DMS153 (cell line): Measurements from ENCODE around the gene TBC1D23.
A peak's percentile ranks its signal among the peaks of the same experiment; 100 is the strongest.
"Not testable (repeated sequence)": the region's sequence is repeated elsewhere in the genome, so short reads cannot be mapped to it uniquely, and the experiment has no call there.

Experiments
- DNase-seq: peaks from one replicate; lab custom pipeline; 2025; lab: John Stamatoyannopoulos, UW

The TBC1D23 gene

DNA sequence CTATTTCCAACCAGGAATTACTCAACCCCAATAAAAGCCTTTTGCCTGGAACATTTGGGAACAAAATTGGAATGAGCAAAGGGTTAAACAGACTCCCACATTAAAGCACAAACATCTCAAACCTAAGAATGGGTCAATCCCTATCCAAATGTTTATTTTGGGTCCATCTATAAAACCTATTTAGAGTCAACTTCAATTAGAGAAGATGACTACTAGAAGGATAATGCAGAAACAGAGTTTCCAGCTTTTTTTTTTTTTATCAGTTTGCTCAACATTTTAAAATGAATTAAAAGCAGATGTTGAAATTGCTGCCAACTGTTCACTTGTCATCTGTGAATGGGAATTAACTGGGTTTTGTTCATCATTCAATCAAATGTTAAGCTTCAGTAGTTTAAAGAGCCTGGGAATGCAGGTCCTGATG is 4.1 kb upstream of the TBC1D23 start:
- no peak for DNase-seq

- DNase-seq = no peak
Measured at GRCh38 chr3:100257586-100257985, 3.2 kb upstream of the TBC1D23 start.

- no peak for DNase-seq
Measured at GRCh38 chr3:100260081-100260684, 609 bp upstream of the TBC1D23 start.

GRCh38 chr3:100261485-100261903 is 702 bp downstream of the TBC1D23 start:
- DNase-seq = no peak

DNA sequence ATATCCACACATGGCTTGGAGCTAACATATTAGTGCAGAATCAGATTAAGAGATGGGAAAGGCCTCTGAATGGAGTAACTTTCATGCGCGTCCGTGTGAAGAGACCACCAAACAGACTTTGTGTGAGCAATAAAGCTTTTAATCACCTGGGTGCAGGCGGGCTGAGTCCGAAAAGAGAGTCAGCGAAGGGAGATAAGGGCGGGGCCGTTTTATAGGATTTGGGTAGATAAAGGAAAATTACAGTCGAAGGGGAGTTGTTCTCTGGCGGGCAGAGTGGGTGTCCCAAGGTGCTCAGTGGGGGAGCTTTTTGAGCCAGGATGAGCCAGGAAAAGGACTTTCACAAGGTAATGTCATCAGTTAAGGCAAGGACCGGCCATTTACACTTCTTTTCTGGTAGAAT is 2.1 kb downstream of the TBC1D23 start:
- DNase-seq = not testable (repeated sequence)

GRCh38 chr3:100263583-100263982 is 2.8 kb downstream of the TBC1D23 start:
- no peak for DNase-seq

- DNase-seq = no peak
Measured at GRCh38 chr3:100264242-100264641, 3.5 kb downstream of the TBC1D23 start.

DNA sequence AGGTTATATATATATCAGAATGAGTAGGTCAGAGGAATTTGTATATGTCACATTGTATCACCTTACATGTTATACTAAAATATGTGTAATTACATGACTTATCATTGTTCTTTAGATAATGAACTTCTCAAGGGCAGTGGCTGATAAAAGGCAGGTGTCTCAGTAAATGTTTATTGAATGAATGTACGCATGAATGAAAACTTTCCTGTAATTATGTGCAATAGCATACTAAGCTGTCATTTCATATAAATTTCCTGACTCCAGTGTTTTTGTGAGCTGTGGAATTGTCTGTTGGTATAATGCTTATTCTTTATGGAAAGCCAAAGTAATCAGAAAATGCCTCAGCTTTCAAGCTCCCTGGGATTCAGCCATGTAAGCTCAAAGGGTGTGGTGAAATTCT is 4.2 kb downstream of the TBC1D23 start:
- DNase-seq = no peak

- no peak for DNase-seq
Measured at GRCh38 chr3:100266531-100266930, 5.7 kb downstream of the TBC1D23 start.

DNA sequence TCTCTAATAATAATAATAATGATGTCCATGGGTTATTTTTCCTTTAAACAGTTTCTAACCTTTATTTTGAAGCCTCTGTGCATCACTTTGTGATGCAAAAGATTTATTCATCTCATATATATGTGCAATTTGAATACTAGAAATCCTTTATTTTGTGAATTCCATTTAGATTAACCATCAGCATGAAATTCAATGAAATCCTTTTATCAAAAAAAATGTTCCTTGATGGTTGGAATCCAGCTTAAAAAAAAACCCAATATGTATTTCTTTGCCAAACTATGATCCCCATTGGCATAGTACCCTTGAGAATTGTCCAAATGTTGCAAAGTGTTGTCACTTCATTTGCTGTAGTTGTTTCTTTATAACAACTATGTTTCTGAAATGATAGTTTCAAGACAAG is 7.4 kb downstream of the TBC1D23 start:
- DNase-seq = no peak

- DNase-seq = no peak
Measured at GRCh38 chr3:100269001-100269400, 8.2 kb downstream of the TBC1D23 start.

DNA sequence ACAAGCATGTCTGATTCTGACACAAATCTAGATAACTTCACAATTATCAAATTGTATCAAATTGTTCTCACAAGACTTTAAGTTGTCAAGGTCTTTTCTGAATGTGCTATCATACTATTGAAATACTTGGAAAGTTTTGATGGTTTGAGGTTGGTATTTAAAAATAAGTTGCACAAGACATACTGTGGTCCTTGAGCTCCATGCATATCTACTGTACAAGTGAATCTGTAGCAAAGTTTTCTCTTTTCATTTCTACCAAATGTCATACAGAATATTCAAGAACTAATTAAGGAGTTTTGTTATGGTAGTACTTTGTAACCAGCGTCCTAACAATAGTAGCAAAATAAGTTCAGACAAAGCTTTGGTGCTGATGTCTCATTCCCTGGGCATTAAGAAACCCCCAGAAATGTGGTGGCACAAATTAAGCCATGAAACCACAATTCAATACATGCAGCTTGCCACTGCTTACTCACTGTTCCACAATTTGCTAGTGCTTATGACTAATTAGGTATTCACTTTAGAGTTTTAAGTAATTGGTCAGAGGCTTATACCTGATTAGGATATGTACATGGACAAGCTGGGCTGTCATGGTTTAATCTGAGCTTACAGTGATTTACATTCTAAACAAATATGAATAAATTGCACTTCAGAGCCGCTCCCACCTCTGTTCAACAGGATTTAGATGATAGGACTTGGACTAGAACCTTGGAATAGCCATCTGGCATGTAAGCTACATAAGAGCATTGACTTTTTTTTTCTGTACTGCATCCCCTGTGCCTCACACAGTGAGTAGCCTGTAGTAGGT is 8.8 kb downstream of the TBC1D23 start:
- DNase-seq = no peak

DNA sequence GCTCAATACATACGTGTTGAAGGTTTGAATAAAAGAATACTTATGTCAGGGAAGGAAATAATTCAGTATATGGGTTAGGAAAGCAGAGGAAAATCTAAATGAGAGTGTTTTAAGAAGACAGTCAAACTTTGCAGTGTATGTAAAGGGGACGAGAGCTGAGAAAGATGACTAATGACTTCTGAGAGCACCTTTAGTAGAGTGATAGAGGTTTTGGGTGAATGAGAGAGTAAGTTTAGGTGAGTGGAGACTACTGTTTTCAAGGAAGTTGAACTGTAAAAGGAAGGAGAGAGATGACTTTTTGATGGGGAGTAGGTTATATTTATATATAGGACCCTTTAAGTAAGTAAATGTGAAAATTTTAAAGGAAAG is 9.4 kb downstream of the TBC1D23 start:
- no peak for DNase-seq

DNA sequence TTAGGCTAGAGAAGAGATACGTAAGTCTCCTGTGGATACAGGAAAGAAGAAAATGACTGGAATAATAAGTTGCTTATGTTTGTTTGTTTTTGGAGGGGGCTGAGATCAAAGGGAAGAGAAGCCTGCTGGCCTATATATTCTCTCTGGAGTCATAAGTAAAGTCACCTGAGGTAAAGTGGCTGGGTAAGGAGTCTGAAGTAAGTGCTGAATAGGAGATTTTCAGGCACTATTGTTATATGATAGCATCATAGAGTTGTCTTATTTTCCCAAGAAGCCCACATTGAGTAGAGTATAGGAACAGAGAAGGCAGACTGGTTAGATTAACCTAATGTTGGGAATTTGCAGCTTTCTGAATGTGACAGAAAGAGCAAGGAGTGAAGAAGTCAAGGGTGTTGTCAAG is 10.7 kb downstream of the TBC1D23 start:
- no peak for DNase-seq

- DNase-seq = not testable (repeated sequence)
Measured at GRCh38 chr3:100272797-100273611, 12.2 kb downstream of the TBC1D23 start.

DNA sequence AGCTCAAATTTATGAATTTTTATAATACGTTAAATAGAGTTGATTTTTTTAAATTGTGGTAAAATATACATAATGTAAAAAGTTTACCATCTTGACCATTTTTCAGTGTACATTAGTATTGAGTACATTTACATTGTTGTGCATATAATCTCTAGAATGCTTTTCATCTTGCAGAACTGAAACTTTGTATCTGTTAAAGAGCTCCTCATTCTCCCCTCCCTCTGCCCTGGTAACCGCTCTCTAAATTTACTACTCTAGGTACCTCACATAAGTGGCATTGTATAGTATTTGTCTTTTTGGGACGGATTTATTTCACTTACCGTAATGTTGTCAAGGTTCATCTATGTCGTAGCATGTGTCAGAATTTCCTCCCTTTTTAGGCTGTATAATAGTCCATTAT is 13.6 kb downstream of the TBC1D23 start:
- no peak for DNase-seq

DNA sequence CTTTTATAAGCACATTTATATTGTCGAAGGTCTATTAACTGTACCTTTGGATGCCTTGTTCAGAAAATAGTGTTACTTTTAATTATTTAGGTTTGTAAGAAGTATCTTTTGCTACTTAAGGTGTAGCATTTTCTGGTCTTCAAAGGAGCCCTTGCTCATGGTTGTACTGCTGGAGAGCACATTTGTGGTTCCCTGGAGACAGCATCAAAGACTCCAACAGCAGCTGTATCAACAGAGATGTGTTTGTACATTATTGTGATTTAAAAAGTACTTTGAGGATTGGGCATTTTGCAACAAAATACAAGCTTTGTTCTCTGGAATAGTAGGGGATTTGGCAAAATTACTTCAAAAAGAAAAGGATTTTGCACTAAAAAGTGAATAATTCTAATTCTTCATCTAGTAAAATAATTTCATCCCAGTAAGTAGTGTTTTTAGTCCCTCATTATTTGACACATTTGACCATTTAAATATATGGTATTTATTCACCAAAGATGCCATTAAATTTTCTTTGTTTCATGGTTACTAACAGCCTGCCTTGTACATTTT is 16.5 kb downstream of the TBC1D23 start:
- DNase-seq = peak; percentile 72

- DNase-seq = no peak
Measured at GRCh38 chr3:100278910-100279309, 18.1 kb downstream of the TBC1D23 start.

DNA sequence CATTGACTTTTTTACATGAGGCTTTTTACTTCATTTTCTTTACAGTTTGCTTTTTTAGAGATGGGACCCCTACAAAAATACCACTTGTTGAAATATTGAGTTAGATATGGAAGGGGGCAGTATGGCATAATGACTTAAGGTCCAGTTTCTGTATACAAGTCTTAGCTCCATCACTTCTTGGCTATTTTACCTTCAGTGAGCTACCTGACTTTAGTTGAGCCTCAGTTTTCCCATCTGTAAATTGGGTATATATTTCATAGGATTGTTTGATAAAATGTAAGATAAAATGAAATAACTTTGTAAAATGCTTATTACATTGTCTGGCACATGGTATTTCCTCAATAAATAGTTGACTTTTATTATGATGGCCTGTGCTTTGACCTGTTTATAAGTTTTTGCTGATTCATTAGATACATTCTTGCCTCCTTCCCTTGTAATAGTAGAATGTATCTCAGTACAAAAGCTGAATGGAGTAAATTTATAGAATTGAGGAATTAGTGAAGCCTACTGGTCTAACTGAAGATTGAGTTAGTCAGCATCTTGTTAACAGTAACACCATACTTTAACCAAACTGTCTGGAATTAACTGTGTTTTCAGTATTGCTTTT is 27.6 kb downstream of the TBC1D23 start:
- DNase-seq = no peak

- no peak for DNase-seq
Measured at GRCh38 chr3:100289339-100289738, 28.5 kb downstream of the TBC1D23 start.

DNA sequence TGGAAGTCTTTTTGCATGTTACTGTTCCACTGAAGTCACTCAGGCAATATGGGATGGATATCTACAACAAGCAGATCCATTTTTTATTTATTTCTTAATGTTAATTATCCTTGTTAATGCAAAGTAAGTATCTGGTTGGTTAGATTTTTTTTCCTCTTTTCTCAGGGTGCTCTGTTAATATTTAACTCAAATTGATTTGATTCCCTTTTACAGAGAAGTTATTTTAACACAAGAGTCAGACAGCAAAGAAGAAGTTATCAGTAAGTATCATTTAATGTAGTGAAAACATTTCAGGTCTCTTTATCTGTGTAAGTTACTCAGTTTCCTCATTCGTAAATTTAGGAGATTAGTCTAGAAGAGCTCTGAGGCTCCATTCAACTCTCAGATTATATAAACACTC is 34.3 kb downstream of the TBC1D23 start:
- no peak for DNase-seq

GRCh38 chr3:100297784-100298183 is 37.0 kb downstream of the TBC1D23 start:
- DNase-seq = no peak
